Measurements from ENCODE around the gene EHD2.

Gene EHD2

GRCh38 chr19:47741544-47742140 lies 28.4 kb downstream of the EHD2 start:
- no peak for TF ChIP-seq CTCF (IDR thresholded peaks at IDR 0.05)

- TF ChIP-seq CTCF (IDR thresholded peaks at IDR 0.05): no peak
Measured at GRCh38 chr19:47742634-47743033, 29.4 kb downstream of the EHD2 start.

GRCh38 chr19:47745010-47745901 lies 32.0 kb downstream of the EHD2 start, which contains the start of gene NOP53:
TSS of gene NOP53 (plus strand) at chr19:47745546. CDS start at chr19:47745560, 14 bp downstream.
- no peak for TF ChIP-seq CTCF (IDR thresholded peaks at IDR 0.05)

GRCh38 chr19:47749326-47749725 lies 36.1 kb downstream of the EHD2 start:
- TF ChIP-seq CTCF (IDR thresholded peaks at IDR 0.05): no peak

- TF ChIP-seq CTCF (IDR thresholded peaks at IDR 0.05): no peak
Measured at GRCh38 chr19:47750752-47751151, 37.5 kb downstream of the EHD2 start.

- TF ChIP-seq CTCF (IDR thresholded peaks at IDR 0.05): no peak
Measured at GRCh38 chr19:47752440-47753211, 39.4 kb downstream of the EHD2 start.

GRCh38 chr19:47754206-47755064 lies 41.2 kb downstream of the EHD2 start:
- no peak for TF ChIP-seq CTCF (IDR thresholded peaks at IDR 0.05)

Measured in LNCAP (cell line).